ENCODE data around the gene STXBP1.

GRCh38 chr9:127686461-127687393 lies 74.7 kb downstream of the STXBP1 start:
- TF ChIP-seq CTCF (IDR thresholded peaks at IDR 0.05 in 4 of 5, conservative IDR thresholded peaks at IDR 0.05 in 1 of 5) (no peak), POLR2A (IDR thresholded peaks at IDR 0.05) (no peak)

Measured in gastrocnemius medialis (tissue), 4 donors.